Immature natural killer cell (primary cell): Measurements from ENCODE around the gene COMMD4. TPM values are rescaled to one million over a fixed set of nuclear protein-coding genes. Genes with fewer than 3 reads are reported as not detected.

Experiments
- DNase-seq, 3 donors: peaks; one replicate each; pipeline ENCODE4 v3.0.0; 2022; ENCODE audit warnings: mixed read lengths in 1 of 3
- H3K27ac Mint-ChIP-seq, 6 donors: one replicate each; pipeline ENCODE4 v1.8.0; 2020; ENCODE audit warnings: mixed read lengths in 6 of 6, mild to moderate bottlenecking in 5 of 6, inconsistent platforms in 4 of 6, moderate library complexity in 3 of 6
- H3K27me3 Mint-ChIP-seq, 3 donors: one replicate each; pipeline ENCODE4 v1.8.0; 2020 to 2021; ENCODE audit warnings: low read depth in 3 of 3, mild to moderate bottlenecking in 3 of 3, mixed read lengths in 3 of 3, moderate library complexity in 3 of 3, inconsistent platforms in 1 of 3
- H3K36me3 Mint-ChIP-seq, 3 donors: one replicate each; pipeline ENCODE4 v1.8.0; 2020; ENCODE audit warnings: mixed read lengths in 3 of 3, inconsistent platforms in 2 of 3, mild to moderate bottlenecking in 2 of 3
- H3K4me1 Mint-ChIP-seq, 2 donors: one replicate each; pipeline ENCODE4 v1.8.0; 2020; ENCODE audit warnings: inconsistent platforms in 2 of 2, mild to moderate bottlenecking in 2 of 2, mixed read lengths in 2 of 2, moderate library complexity in 1 of 2
- H3K4me3 Mint-ChIP-seq, 5 donors: one replicate each; pipeline ENCODE4 v1.8.0; 2020; ENCODE audit warnings: mild to moderate bottlenecking in 5 of 5, mixed read lengths in 5 of 5, inconsistent platforms in 3 of 5, moderate library complexity in 3 of 5
- H3K9me3 Mint-ChIP-seq, 6 donors: one replicate each; pipeline ENCODE4 v1.8.0; 2020; ENCODE audit warnings: mild to moderate bottlenecking in 6 of 6, mixed read lengths in 6 of 6, inconsistent platforms in 4 of 6, moderate library complexity in 3 of 6
- polyA plus RNA-seq, 3 donors: library from polyadenylated mRNA; unstranded; fragments of 300-500 nt; fragmentation: Illumina TruSeq; gene quantifications; one replicate each; pipeline ENCODE4 v1.2.3, GENCODE V29; 2021

The COMMD4 gene
- polyA plus RNA-seq, 3 donors from 2014 or later = 83.4 to 103 (median 94.4) TPM

DNA sequence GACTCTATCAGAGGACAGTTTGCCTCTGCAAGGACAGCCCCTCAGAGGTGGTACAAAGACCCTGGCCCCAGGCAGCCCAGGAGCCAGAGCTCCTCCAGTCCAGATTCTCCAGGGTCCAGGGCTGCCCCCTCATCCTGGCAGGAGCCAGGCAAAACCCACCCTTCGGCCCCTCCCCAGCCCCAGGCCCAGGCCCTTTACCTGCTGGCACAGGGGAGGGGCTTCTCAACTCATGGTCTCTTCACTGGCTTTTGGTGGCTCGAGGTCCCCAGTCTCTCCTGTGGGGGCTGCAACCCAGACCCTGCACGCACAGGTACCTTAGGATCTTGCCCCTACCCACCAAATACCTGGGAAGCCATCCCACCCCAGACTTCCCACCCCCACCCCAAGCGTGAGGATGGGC lies 19.5 kb downstream of the COMMD4 start:
- DNase-seq = no peak
- H3K36me3 Mint-ChIP-seq = peaks cover 0 to 13% (median 0%) of the 10 kb centered on the region in 3 donors
- no peak overlapping the region for H3K4me3 Mint-ChIP-seq
- peak overlapping the region; percentile 70 to 98 (median 78) for H3K27ac Mint-ChIP-seq
- peaks cover 0 to under 1% (median 0%) of the 10 kb centered on the region in 6 donors for H3K9me3 Mint-ChIP-seq
- H3K27me3 Mint-ChIP-seq = peaks cover 5 to 9% (median 7%) of the 10 kb centered on the region in 3 donors
- peaks cover 11 to 15% of the 10 kb centered on the region in 2 donors for H3K4me1 Mint-ChIP-seq

DNA sequence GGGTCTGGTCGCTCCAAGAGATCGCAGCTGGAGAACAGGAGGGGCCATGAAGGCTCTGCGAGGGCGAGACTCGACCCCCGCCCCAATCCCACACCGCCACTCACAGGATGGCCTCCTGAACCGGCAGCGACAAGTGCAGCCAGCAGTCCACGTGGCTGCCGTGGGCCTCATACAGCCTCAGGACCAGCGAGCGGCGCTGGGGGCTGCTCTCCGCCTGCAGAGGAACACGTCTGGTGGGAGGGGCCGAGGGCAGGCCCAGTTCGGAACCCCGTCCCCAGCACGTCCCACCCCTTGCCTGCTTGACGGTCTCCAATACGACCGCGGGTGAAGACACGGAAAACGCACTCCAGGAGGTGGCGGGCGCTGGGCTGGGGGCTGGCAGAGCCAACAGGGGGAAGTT lies 20.1 kb downstream of the COMMD4 start:
- no peak for DNase-seq
- no peak overlapping the region for H3K27ac Mint-ChIP-seq
- peaks cover 4 to 6% (median 4%) of the 10 kb centered on the region in 3 donors for H3K27me3 Mint-ChIP-seq
- no peaks in the 10 kb centered on the region for H3K9me3 Mint-ChIP-seq
- peaks cover 0 to 13% (median 0%) of the 10 kb centered on the region in 3 donors for H3K36me3 Mint-ChIP-seq
- H3K4me3 Mint-ChIP-seq = no peak overlapping the region
- H3K4me1 Mint-ChIP-seq = peaks cover 5 to 9% of the 10 kb centered on the region in 2 donors

DNA sequence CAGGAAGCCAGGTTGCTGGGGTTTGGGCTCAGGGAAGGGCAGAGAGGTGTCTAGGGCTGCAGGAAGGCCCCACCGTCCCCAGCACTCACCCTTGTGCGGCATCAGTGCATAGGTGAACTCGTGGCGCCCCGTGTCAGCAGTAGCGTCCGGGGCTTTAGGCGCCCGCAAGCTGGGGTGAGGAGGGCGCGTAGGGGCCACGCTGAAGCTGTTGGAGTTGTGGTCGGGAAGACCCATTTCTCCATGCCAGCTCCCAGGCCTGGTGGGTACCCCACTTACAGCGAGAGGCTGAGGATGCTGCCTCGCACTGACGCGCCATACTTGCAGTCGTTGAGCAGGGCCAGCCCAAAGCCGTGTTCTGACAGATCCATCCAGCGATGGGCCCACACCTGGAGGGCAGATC lies 20.7 kb downstream of the COMMD4 start:
- no peak for DNase-seq
- Mint-ChIP-seq H3K9me3 (no peaks in the 10 kb centered on the region), H3K36me3 (peaks cover 0 to 13% (median 0%) of the 10 kb centered on the region in 3 donors), H3K4me3 (no peak overlapping the region), H3K27me3 (peaks cover 0 to 4% (median 2%) of the 10 kb centered on the region in 3 donors), H3K27ac (no peak overlapping the region), H3K4me1 (peaks cover 0 to 5% of the 10 kb centered on the region in 2 donors)

DNA sequence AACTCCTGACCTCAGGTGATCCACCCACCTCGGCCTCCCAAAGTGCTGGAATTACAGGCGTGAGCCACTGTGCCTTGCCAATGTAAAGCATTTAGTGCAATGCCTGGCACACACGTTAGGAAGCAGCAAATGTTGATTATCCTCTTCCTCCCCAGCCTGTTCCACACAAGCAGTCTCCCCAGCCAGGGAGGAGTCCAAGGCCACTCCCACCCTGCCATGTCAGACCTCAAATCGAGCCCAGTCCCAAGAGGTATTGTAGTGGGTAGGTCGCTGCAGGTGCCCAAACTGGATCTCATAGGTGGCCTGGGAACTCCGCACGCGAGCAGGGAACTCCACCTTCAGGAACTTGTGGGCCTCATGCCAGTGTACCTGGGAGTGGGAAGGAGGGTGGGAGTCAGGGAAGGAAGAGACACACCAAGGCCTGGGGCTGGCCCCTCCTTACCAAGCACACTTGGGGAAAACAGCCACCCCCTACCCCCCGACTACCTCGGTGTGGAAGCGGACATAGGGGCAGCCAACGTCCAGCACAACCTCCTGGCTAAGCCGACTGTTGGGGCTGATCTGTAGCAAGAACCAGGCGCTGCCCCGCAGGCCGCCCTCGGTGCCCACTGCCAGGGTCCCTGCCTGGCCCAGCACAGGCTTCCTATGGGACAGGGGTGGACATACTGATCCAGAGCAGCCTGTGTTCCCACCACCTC lies 22.3 kb downstream of the COMMD4 start:
- peaks cover 0 to 17% (median 0%) of the 10 kb centered on the region in 3 donors for H3K36me3 Mint-ChIP-seq
- H3K27me3 Mint-ChIP-seq = peaks cover 0 to 4% (median 2%) of the 10 kb centered on the region in 3 donors
- no peaks in the 10 kb centered on the region for H3K4me1 Mint-ChIP-seq
- peak overlapping the region in 3 of 6 donors; percentile 24 to 40 (median 26) for H3K27ac Mint-ChIP-seq
- no peaks in the 10 kb centered on the region for H3K9me3 Mint-ChIP-seq
- no peak overlapping the region for H3K4me3 Mint-ChIP-seq
- no peak for DNase-seq

DNA sequence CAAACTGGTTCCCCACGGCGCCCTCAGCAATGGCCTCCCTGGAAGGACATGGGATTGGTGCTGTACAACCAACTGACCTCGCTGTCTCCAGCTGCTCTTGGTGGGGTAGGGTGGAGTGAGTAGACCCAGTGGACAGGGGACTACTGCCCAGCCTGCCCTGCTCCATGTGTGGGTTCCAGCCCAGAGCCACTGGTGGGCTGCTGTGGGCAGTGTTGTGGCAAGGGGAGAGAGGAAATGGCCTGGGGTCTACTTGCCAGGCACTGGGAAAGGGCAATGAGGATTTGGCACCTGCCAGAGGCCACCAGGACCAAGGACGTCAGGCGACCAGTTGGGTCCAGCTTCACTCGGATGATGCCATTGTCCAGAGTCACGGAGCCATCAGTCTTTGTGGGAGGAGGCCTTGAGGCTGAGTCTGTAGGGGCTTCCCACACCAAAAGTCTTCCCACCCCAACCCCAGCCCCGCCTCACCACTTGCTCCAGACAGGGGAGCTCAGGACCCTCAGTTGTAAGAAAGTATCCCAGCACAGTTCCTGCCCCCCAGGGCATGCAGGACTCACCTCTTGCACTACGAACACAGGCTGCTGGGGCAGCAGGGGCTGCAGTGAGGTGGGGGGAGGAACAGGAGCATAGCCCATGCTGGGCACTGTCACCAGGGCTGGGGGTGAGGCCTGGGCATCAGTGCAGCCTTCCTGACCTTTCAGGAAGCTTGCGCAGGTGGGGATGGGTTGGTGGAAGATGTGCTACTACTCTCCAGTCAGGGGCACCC lies 23.1 kb downstream of the COMMD4 start:
- Mint-ChIP-seq H3K27me3 (peaks cover 0 to 4% (median 2%) of the 10 kb centered on the region in 3 donors), H3K9me3 (no peaks in the 10 kb centered on the region), H3K4me3 (no peak overlapping the region), H3K4me1 (no peaks in the 10 kb centered on the region), H3K27ac (peak overlapping the region in 2 of 6 donors; percentile 42 to 74), H3K36me3 (peaks cover 0 to 19% (median 0%) of the 10 kb centered on the region in 3 donors)
- DNase-seq = no peak

DNA sequence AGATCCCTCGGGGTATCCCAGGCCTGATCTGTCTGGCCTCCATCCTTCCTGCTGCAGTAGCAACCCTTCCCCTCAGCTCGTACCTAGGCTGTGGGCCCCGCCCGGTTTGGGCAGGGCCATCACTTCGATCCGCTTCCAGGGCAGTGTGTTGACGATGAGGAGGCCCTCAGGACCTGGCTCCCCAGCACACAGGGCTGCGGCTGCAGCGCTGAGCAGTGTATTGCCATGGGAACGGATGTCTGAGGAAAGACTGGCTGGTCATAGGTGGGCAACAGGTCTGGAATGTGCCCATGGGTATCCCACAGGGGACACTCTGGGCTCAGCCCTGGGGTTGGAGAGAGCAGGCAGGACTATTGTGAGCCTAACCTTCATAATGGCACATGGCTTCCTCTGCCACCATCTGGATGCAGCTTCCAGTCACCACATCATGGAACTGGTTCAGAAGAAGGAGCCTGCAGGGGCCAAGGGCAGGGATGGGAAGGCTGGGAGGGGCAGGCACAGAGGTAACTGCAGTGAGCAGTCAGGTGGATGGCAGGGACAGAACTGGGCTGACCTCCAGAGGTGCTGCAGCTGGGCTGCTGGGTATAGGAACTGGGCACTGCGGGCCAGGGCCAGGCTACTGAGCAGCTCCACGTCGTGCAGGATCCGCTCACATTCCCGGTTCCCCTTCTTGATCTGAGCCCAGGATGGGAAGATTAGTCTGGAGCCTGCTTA lies 23.8 kb downstream of the COMMD4 start:
- no peaks in the 10 kb centered on the region for H3K4me1 Mint-ChIP-seq
- DNase-seq = no peak
- peaks cover 0 to 22% (median 2%) of the 10 kb centered on the region in 3 donors for H3K36me3 Mint-ChIP-seq
- H3K27ac Mint-ChIP-seq = peak overlapping the region in 3 of 6 donors; percentile 54 to 80 (median 58)
- no peaks in the 10 kb centered on the region for H3K9me3 Mint-ChIP-seq
- peaks cover 0 to 4% (median 2%) of the 10 kb centered on the region in 3 donors for H3K27me3 Mint-ChIP-seq
- no peak overlapping the region for H3K4me3 Mint-ChIP-seq

DNA sequence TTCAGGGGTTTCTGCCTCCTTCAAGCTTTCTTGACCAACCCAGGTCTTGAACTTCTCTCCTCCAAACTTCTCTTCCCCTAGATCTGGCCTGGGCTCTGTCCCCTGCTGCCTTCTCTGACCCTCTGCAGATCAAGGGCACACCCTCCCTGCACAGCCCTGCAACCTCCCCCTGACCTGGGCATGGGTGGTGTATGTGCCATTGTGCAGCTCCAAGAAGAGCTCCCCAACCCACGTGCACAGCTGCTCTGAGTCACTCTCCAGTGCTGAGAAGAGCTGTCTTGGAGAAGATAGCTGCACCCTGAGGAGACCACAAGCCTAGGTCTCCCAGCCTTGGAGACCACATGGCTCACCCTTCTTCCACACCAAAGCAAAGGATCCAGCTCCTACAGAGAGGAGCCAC lies 24.5 kb downstream of the COMMD4 start:
- Mint-ChIP-seq H3K9me3 (no peaks in the 10 kb centered on the region), H3K4me3 (no peak overlapping the region), H3K27ac (peak overlapping the region in 5 of 6 donors; percentile 13 to 75 (median 54)), H3K36me3 (peaks cover 0 to 26% (median 7%) of the 10 kb centered on the region in 3 donors), H3K4me1 (no peaks in the 10 kb centered on the region), H3K27me3 (peaks cover 0 to 4% (median 2%) of the 10 kb centered on the region in 3 donors)
- DNase-seq = no peak

DNA sequence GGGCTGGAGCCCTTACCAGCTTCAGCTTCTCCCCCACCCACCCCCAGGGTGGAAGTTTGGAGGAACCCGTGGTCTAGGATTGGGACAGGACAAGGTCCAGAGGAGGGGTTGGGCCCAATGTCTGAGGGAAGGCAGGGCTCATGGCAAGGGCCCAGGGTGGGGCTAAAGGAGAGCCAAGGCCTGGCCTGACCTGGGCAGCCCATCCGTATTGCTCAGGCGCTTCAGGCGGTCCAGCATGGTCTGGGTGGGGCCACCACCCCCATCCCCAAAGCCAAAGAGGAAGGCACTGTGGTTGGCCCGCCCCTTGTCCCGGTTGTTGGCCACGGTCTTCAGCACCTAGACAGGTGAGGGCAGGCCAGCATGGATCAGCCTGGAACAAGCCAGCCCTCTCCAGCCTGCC lies 25.0 kb downstream of the COMMD4 start:
- Mint-ChIP-seq H3K27ac (peak overlapping the region in 1 of 6 donors; percentile 67), H3K9me3 (no peaks in the 10 kb centered on the region), H3K4me3 (no peak overlapping the region), H3K27me3 (peaks cover 0 to 4% (median 2%) of the 10 kb centered on the region in 3 donors), H3K36me3 (peaks cover 0 to 26% (median 7%) of the 10 kb centered on the region in 3 donors), H3K4me1 (no peaks in the 10 kb centered on the region)
- no peak for DNase-seq

DNA sequence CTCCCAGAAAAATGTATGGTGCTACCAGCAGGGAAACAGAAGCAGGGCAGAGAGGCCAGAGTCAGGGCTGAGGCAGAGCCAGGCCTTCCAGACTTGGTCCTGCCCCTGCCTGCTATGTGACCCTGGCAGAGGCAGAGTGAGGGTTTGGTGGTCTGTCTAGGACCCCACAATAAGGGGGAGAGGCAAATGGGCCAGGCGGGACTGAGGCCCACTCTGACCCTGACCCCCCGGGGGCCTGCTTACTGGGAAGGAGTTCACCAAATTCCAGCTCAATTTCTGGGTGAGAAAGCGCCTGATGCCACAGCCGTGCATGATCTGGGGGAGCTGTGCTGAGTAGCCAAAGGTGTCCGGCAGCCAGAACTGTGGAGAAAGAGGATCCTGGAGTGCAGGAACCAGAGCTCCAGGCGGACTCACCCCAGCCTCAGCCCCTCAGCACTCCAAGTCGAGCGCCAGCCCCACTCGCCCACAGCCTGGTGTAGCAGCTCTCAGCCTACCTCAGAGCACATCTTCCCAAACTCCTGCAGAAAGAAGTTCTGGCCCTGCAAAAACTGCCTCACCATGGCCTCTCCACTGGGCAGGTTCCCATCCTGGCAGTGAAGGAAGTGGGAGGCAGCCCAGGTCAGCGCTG lies 25.6 kb downstream of the COMMD4 start:
- H3K27me3 Mint-ChIP-seq = peaks cover 0 to 4% (median 2%) of the 10 kb centered on the region in 3 donors
- H3K4me3 Mint-ChIP-seq = no peak overlapping the region
- H3K9me3 Mint-ChIP-seq = no peaks in the 10 kb centered on the region
- peak overlapping the region in 1 of 6 donors; percentile 35 for H3K27ac Mint-ChIP-seq
- no peaks in the 10 kb centered on the region for H3K4me1 Mint-ChIP-seq
- no peak for DNase-seq
- peaks cover 0 to 26% (median 7%) of the 10 kb centered on the region in 3 donors for H3K36me3 Mint-ChIP-seq

DNA sequence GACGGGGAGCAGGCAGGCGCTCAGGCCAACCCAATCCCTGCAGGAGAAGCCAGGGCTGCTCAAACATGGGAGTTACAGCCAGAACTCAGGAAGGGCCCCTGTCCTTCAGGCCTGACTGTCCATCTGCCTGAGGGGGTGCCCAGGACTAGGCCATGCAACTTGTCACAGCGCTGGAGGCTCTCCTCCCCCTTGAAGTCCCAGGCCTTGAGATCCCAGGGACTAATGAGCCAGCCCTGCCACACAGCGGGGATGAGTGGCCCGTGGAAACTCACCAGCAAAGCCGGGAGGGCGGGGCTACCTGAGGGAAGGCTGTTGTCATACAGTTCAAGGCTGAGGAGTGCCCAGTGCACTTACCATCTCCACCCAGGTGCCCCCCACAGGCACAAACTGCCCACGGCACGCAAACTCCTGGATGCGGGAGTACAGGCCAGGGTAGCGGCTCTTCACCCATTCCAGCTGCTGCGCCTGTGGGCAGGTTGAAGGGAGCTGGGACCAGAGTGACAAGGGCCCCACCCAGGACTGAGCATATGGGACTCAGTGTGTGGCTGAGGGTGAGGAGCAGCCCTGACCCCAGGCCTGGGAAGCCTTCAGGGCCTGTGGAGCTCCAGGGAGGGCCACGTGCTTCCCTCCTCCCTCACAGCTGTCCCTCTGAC lies 26.3 kb downstream of the COMMD4 start:
- no peaks in the 10 kb centered on the region for H3K9me3 Mint-ChIP-seq
- H3K4me1 Mint-ChIP-seq = peaks cover 1 to 5% of the 10 kb centered on the region in 2 donors
- H3K27ac Mint-ChIP-seq = no peak overlapping the region
- H3K36me3 Mint-ChIP-seq = peaks cover 0 to 26% (median 7%) of the 10 kb centered on the region in 3 donors
- H3K27me3 Mint-ChIP-seq = peaks cover 0 to 4% (median 0%) of the 10 kb centered on the region in 3 donors
- DNase-seq = no peak
- no peak overlapping the region for H3K4me3 Mint-ChIP-seq

DNA sequence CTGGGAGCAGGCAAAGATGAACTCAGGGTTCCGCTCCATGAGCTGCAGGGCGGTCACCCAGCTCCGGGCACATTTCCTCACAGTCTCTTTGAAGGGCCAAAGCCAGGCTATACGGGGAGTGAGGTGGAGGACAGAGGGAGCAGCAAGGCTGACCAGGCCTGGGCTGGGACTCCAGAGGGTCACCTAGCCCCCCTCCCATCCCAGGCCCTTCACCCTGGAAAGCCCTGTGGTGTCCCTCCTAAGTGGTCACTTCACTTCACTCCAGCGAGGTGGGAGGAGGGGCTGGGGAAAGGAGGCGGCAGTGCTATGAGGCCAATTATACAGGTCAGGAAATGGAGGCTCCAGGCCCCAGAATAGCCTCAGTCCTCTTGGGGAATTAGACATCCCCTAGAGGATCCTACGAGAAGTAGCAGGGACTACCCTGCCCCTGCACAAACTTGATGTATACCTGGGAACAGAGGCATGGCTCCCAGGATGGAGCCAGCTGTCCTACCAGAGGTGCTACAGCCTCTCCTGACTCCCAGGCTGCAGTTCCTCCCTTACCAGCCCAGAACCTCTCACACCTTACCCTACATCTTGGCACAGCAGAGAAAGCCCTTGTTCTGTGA lies 26.9 kb downstream of the COMMD4 start:
- DNase-seq = no peak
- Mint-ChIP-seq H3K36me3 (peaks cover 0 to 26% (median 7%) of the 10 kb centered on the region in 3 donors), H3K4me1 (peaks cover 8 to 11% of the 10 kb centered on the region in 2 donors), H3K27me3 (peaks cover 0 to 7% (median 2%) of the 10 kb centered on the region in 3 donors), H3K27ac (peak overlapping the region in 1 of 6 donors; percentile 32), H3K9me3 (no peaks in the 10 kb centered on the region), H3K4me3 (no peak overlapping the region)

DNA sequence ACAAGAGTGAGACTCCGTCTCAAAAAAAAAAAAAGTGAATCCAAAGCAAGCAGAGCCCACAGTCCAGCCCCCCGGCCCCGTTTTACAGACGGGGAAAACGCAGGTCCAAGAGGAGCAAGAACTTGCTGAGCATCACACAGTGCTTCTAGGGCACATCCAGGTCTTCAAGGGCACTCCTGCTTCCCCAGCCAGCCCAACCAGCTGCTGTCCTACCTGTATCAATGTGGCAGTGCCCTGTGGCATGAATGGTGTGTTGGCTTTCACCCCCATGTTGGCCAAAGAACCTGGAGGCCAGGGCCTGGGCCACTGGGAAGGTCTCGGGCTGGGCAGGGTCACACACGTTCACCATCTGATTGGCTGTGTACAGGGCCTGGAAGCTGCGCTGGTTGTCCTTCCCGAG lies 27.9 kb downstream of the COMMD4 start:
- peaks cover 10 to 16% of the 10 kb centered on the region in 2 donors for H3K4me1 Mint-ChIP-seq
- no peak overlapping the region for H3K4me3 Mint-ChIP-seq
- H3K27ac Mint-ChIP-seq = no peak overlapping the region
- peaks cover 0 to 23% (median 7%) of the 10 kb centered on the region in 3 donors for H3K36me3 Mint-ChIP-seq
- no peak for DNase-seq
- no peaks in the 10 kb centered on the region for H3K9me3 Mint-ChIP-seq
- peaks cover 2 to 15% (median 5%) of the 10 kb centered on the region in 3 donors for H3K27me3 Mint-ChIP-seq
